ENCODE results near the gene TMEM164. TPM values are rescaled to one million over a fixed set of nuclear protein-coding genes. Genes with fewer than 3 reads are reported as not detected.
"Not testable (repeated sequence)": the region's sequence is repeated elsewhere in the genome, so short reads cannot be mapped to it uniquely, and the experiment has no call there.

Gene TMEM164
- total and polyA plus RNA-seq, 10 of the 15 experiments (the other 5 are each of a cell fraction or from before 2014, with no cell fraction given): 0.61 to 18.3 (median 7.0) TPM

DNA sequence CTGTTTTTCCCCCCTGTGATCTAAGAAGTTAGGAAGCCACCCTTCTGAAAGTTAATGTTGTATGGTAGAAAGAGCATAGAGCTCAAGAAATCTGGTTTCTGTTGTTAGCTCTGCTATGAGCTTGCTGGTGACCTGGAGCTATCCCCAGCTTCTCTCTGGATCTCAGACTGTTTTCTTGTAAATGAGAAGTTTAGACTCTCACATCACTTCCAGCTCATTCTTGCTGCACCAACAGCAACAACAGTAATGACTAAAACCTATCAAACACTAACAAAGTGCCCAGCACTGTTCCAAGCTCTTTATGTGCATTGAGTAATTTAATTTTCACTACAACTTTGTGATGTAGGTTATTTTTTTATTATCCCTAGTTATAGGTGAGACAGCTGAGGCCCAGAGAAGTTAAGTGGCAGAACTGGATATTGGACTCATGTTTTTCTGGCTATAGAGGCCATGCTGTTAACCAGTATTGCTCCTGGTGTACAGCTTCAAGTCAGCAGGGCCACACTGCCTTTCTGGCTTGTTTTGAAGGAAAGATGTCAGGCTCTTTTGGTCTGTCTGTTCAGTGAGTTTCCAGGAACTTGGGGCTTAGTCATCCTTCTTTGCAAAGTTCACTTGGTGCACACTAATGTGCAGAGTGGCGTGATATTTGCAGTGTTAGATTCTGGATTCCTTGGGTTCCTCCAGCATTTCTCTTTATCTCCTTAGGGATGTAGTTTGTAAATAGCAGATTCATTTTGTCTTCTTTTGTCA, 27.8 kb upstream of the TMEM164 start (continued):
- TF ChIP-seq, protein P1, sequence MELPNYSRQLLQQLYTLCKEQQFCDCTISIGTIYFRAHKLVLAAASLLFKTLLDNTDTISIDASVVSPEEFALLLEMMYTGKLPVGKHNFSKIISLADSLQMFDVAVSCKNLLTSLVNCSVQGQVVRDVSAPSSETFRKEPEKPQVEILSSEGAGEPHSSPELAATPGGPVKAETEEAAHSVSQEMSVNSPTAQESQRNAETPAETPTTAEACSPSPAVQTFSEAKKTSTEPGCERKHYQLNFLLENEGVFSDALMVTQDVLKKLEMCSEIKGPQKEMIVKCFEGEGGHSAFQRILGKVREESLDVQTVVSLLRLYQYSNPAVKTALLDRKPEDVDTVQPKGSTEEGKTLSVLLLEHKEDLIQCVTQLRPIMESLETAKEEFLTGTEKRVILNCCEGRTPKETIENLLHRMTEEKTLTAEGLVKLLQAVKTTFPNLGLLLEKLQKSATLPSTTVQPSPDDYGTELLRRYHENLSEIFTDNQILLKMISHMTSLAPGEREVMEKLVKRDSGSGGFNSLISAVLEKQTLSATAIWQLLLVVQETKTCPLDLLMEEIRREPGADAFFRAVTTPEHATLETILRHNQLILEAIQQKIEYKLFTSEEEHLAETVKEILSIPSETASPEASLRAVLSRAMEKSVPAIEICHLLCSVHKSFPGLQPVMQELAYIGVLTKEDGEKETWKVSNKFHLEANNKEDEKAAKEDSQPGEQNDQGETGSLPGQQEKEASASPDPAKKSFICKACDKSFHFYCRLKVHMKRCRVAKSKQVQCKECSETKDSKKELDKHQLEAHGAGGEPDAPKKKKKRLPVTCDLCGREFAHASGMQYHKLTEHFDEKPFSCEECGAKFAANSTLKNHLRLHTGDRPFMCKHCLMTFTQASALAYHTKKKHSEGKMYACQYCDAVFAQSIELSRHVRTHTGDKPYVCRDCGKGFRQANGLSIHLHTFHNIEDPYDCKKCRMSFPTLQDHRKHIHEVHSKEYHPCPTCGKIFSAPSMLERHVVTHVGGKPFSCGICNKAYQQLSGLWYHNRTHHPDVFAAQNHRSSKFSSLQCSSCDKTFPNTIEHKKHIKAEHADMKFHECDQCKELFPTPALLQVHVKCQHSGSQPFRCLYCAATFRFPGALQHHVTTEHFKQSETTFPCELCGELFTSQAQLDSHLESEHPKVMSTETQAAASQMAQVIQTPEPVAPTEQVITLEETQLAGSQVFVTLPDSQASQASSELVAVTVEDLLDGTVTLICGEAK (IDR thresholded peaks at IDR 0.05; ENCODE audit: borderline replicate concordance): no peak
- TF ChIP-seq ZNF207 (IDR thresholded peaks at IDR 0.05; ENCODE audit: borderline replicate concordance): no peak
- TF ChIP-seq ZNF274 (IDR thresholded peaks at IDR 0.05; ENCODE audit: insufficient read depth, insufficient read length): no peak
- TF ChIP-seq ZNF217 (IDR thresholded peaks at IDR 0.05): no peak
- TF ChIP-seq, protein P2, sequence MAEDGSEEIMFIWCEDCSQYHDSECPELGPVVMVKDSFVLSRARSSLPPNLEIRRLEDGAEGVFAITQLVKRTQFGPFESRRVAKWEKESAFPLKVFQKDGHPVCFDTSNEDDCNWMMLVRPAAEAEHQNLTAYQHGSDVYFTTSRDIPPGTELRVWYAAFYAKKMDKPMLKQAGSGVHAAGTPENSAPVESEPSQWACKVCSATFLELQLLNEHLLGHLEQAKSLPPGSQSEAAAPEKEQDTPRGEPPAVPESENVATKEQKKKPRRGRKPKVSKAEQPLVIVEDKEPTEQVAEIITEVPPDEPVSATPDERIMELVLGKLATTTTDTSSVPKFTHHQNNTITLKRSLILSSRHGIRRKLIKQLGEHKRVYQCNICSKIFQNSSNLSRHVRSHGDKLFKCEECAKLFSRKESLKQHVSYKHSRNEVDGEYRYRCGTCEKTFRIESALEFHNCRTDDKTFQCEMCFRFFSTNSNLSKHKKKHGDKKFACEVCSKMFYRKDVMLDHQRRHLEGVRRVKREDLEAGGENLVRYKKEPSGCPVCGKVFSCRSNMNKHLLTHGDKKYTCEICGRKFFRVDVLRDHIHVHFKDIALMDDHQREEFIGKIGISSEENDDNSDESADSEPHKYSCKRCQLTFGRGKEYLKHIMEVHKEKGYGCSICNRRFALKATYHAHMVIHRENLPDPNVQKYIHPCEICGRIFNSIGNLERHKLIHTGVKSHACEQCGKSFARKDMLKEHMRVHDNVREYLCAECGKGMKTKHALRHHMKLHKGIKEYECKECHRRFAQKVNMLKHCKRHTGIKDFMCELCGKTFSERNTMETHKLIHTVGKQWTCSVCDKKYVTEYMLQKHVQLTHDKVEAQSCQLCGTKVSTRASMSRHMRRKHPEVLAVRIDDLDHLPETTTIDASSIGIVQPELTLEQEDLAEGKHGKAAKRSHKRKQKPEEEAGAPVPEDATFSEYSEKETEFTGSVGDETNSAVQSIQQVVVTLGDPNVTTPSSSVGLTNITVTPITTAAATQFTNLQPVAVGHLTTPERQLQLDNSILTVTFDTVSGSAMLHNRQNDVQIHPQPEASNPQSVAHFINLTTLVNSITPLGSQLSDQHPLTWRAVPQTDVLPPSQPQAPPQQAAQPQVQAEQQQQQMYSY (CRISPR knock-in tag; IDR thresholded peaks at IDR 0.05): no peak
- TF ChIP-seq RAD21 (IDR thresholded peaks at IDR 0.05; ENCODE audit: insufficient read depth, low read depth, low read length): no peak
- no peak for TF ChIP-seq BCL11A (IDR thresholded peaks at IDR 0.05; ENCODE audit: low read depth, low read length)
- TF ChIP-seq, protein P3, sequence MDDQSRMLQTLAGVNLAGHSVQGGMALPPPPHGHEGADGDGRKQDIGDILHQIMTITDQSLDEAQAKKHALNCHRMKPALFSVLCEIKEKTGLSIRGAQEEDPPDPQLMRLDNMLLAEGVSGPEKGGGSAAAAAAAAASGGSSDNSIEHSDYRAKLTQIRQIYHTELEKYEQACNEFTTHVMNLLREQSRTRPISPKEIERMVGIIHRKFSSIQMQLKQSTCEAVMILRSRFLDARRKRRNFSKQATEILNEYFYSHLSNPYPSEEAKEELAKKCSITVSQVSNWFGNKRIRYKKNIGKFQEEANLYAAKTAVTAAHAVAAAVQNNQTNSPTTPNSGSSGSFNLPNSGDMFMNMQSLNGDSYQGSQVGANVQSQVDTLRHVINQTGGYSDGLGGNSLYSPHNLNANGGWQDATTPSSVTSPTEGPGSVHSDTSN (IDR thresholded peaks at IDR 0.05; ENCODE audit: insufficient replicate concordance, low read depth, low read length): no peak
- TF ChIP-seq SMAD1 (IDR thresholded peaks at IDR 0.05; ENCODE audit: low read depth, partially characterized antibody): no peak
- no peak for TF ChIP-seq PKNOX1 (IDR thresholded peaks at IDR 0.05)
- TF ChIP-seq SUZ12 (IDR thresholded peaks at IDR 0.05; ENCODE audit: unreplicated experiment): no peak
- no peak for TF ChIP-seq MTA2 (IDR thresholded peaks at IDR 0.05; ENCODE audit: low read depth)

DNA sequence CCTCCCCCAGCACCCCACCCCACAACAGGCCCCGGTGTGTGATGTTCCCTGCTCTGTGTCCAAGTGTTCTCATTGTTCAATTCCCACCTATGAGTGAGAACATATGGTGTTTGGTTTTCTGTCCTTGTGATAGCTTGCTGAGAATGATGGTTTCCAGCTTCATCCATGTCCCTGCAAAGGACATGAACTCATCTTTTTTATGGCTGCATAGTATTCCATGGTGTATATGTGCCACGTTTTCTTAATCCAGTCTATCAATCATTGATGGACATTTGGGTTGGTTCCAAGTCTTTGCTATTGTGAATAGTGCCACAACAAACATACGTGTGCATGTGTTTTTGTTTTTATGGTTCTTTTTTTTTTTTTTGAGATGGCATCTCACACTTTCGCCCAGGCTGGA, 17.7 kb upstream of the TMEM164 start:
- H3K36me3 ChIP-seq (ENCODE audit: control insufficient read depth in 2 of 2, insufficient read depth in 2 of 2, low read length in 1 of 2); H3K27ac ChIP-seq (ENCODE audit: control insufficient read depth, insufficient read depth); H3K4me2 ChIP-seq (ENCODE audit: control insufficient read depth, insufficient read depth); H2AFZ ChIP-seq (ENCODE audit: control insufficient read depth, low read depth, low read length); in situ Hi-C loops (cut with MboI); H3K27me3 ChIP-seq (replicated peaks in 1 of 2; ENCODE audit: control insufficient read depth in 2 of 2, insufficient read depth in 2 of 2, low read length in 1 of 2); H3K9me3 ChIP-seq (replicated peaks; ENCODE audit: control insufficient read depth, insufficient read depth, low read length); H3K79me2 ChIP-seq (ENCODE audit: control insufficient read depth, insufficient read depth, low read length); H3K4me3 ChIP-seq; CTCF ChIA-PET; SMC1A ChIA-PET (ENCODE audit: uncharacterized antibody, unreplicated experiment); BruUV-seq (replicated peaks); H3K4me1 ChIP-seq (ENCODE audit: control insufficient read depth, insufficient read depth, low read length); POLR2A ChIA-PET; RAD21 ChIA-PET (ENCODE audit: unreplicated experiment); ATAC-seq; H4K20me1 ChIP-seq (ENCODE audit: control insufficient read depth, insufficient read depth); intact Hi-C loops (cut with micrococcal nuclease; ENCODE audit: unreplicated experiment); H3K9ac ChIP-seq (ENCODE audit: control insufficient read depth, insufficient read depth, low read length); FAIRE-seq; DNase-seq (ENCODE audit: low read depth, low spot score): not testable (repeated sequence)
- 13% methylated on average over 3 of the region's 4 CpGs for WGBS (ENCODE audit: insufficient coverage, insufficient replicate concordance, low lambda C conversion rate, missing lambda C conversion rate)

All from GM12878 (cell line).